HepG2 (cell line): ENCODE data around the gene MPST. TPM values are rescaled to one million over a fixed set of nuclear protein-coding genes. Genes with fewer than 3 reads are reported as not detected.

Source experiments
- ATAD3A ChIP-seq: sonication (generic); formaldehyde crosslinking; IDR thresholded peaks from 2 replicates; pipeline ENCODE4 v1.4.0; 2020; ENCODE audit warnings: missing genetic modification reagents
- CBX2 ChIP-seq, 2 experiments: fragments of 200-600 bp in 1 of 2; sonication (generic); formaldehyde crosslinking in 1 of 2; IDR thresholded peaks; 2 replicates each; pipeline versions ENCODE4 v1.7.0 to v1.8.1; 2018 to 2022; ENCODE audit warnings: low read depth in 2 of 2, low read length in 1 of 2, mild to moderate bottlenecking in 1 of 2, missing genetic modification reagents in 1 of 2
- CEBPG ChIP-seq: IDR thresholded peaks from 2 replicates; pipeline ENCODE4 v1.6.1; 2016
- FOXP4 ChIP-seq: sonication (generic); formaldehyde crosslinking; IDR thresholded peaks from 2 replicates; pipeline ENCODE4 v1.4.0; 2020; ENCODE audit warnings: missing genetic modification reagents
- IKZF4 ChIP-seq: sonication (generic); formaldehyde crosslinking; IDR thresholded peaks from 2 replicates; pipeline ENCODE4 v1.5.1; 2020; ENCODE audit warnings: borderline replicate concordance, mild to moderate bottlenecking, low read depth, missing genetic modification reagents; ENCODE audit errors: not compliant biosample characterization
- NRL ChIP-seq: sonication (generic); formaldehyde crosslinking; IDR thresholded peaks from 2 replicates; pipeline ENCODE4 v1.5.0; 2020; ENCODE audit warnings: missing genetic modification reagents, mild to moderate bottlenecking, moderate library complexity, borderline replicate concordance
- PHF8 ChIP-seq: sonication (generic); formaldehyde crosslinking; IDR thresholded peaks from 2 replicates; pipeline ENCODE4 v1.5.0; 2020; ENCODE audit warnings: missing genetic modification reagents
- TGIF2 ChIP-seq: IDR thresholded peaks from 2 replicates; pipeline ENCODE4 v1.6.1; 2016; ENCODE audit warnings: control low read depth, missing compliant biosample characterization
- USF2 ChIP-seq, 2 experiments: sonication (generic) in 1 of 2; formaldehyde crosslinking in 1 of 2; IDR thresholded peaks; 2 replicates each; pipeline versions ENCODE4 v1.5.1 to v1.6.1; 2011 to 2020; ENCODE audit warnings: borderline replicate concordance in 1 of 2, low read depth in 1 of 2, low read length in 1 of 2, mild to moderate bottlenecking in 1 of 2, missing genetic modification reagents in 1 of 2, moderate library complexity in 1 of 2
- ZNF407 ChIP-seq: sonication (generic); formaldehyde crosslinking; IDR thresholded peaks from one replicate; pipeline ENCODE4 v1.5.1; 2020; ENCODE audit warnings: mild to moderate bottlenecking, missing genetic modification reagents; ENCODE audit errors: not compliant biosample characterization
- ZNF496 ChIP-seq: sonication (generic); formaldehyde crosslinking; IDR thresholded peaks from 2 replicates; pipeline ENCODE4 v1.8.1; 2023; ENCODE audit warnings: mild to moderate bottlenecking, moderate library complexity, missing genetic modification reagents; ENCODE audit not compliant: insufficient replicate concordance
- ZNF652 ChIP-seq: IDR thresholded peaks from 2 replicates; pipeline ENCODE4 v1.6.1; 2016; ENCODE audit warnings: low read depth, borderline replicate concordance
- ZNF784 ChIP-seq: sonication (generic); formaldehyde crosslinking; IDR thresholded peaks from 2 replicates; pipeline ENCODE4 v1.5.1; 2020; ENCODE audit warnings: missing genetic modification reagents, mild to moderate bottlenecking, borderline replicate concordance
- polyA plus RNA-seq, 8 experiments: library from polyadenylated mRNA; depleted of rRNA in 3 of 8; stranded (reverse) in 7 of 8; unstranded in 1 of 8; fragments of >200 nt; fragmentation: Illumina TruSeq in 4 of 8; extraction: Trizol in 4 of 8; gene quantifications; 2 replicates each; pipeline versions ENCODE4 v1.2.1 to v1.2.3, GENCODE V29; 2011 to 2016; ENCODE audit warnings: low read depth in 4 of 8, missing spikeins in 1 of 8, mixed read lengths in 1 of 8; ENCODE audit not compliant: insufficient read depth in 1 of 8
- total RNA-seq, 5 experiments: library from RNA; depleted of rRNA; stranded (reverse); fragments of >200 nt; fragmentation: Illumina TruSeq; extraction: Trizol; gene quantifications; 2 replicates each; pipeline ENCODE4 v1.2.3, GENCODE V29; 2016; ENCODE audit warnings: low read depth in 1 of 5

MPST gene
- total and polyA plus RNA-seq, 2 of the 13 experiments (the other 11 are each of a cell fraction or from before 2014, with no cell fraction given) = 133 to 141 TPM

- TF ChIP-seq FOXP4 (CRISPR knock-in tag) (peak; percentile 98), NRL (CRISPR knock-in tag) (no peak), IKZF4 (CRISPR knock-in tag) (no peak), ZNF407 (CRISPR knock-in tag) (peak; percentile 20), ZNF652 (peak; percentile 41; the same call in 1 of the 2 replicates), ZNF784 (CRISPR knock-in tag) (peak; percentile 75; the same call in 1 of the 2 replicates), TGIF2 (peak; percentile 89), CBX2 (IDR thresholded peaks at IDR 0.05; ENCODE audit: low read depth, low read length) (no peak), CBX2 (CRISPR knock-in tag; IDR thresholded peaks at IDR 0.05; ENCODE audit: low read depth) (no peak), ATAD3A (CRISPR knock-in tag) (no peak), ZNF496 (CRISPR knock-in tag) (no peak), PHF8 (CRISPR knock-in tag) (peak; percentile 62; the same call in 1 of the 2 replicates), USF2 (IDR thresholded peaks at IDR 0.05; ENCODE audit: low read depth, low read length) (no peak), USF2 (CRISPR knock-in tag; IDR thresholded peaks at IDR 0.05; ENCODE audit: borderline replicate concordance) (no peak; the same call in 1 of the 2 replicates), CEBPG (peak; percentile 98)
Measured at GRCh38 chr22:37032535-37033460, 13.3 kb downstream of the MPST start (continued).
